Amniotic stem cell (primary cell): Measurements from ENCODE around the gene SLC4A8.
A peak's percentile ranks its signal among the peaks of the same experiment; 100 is the strongest.

ENCODE experiments used
- DNase-seq: peaks from one replicate; lab custom pipeline; 2025; lab: John Stamatoyannopoulos, UW

The SLC4A8 gene

GRCh38 chr12:51527966-51528365, 103.3 kb downstream of the SLC4A8 start:
- DNase-seq: no peak

GRCh38 chr12:51528852-51529650, 104.4 kb downstream of the SLC4A8 start:
- DNase-seq: no peak

- no peak for DNase-seq
Observed at GRCh38 chr12:51529651-51529970, 105.0 kb downstream of the SLC4A8 start.

- no peak for DNase-seq
Observed at GRCh38 chr12:51530208-51530607, 105.6 kb downstream of the SLC4A8 start.

- DNase-seq: no peak
Observed at GRCh38 chr12:51531284-51531977, 106.8 kb downstream of the SLC4A8 start.

- peak; percentile 56 for DNase-seq
Observed at GRCh38 chr12:51531978-51532497, 107.4 kb downstream of the SLC4A8 start.

- DNase-seq: no peak
Observed at GRCh38 chr12:51533799-51534198, 109.2 kb downstream of the SLC4A8 start.

- no peak for DNase-seq
Observed at GRCh38 chr12:51534216-51535074, 109.8 kb downstream of the SLC4A8 start.

- no peak for DNase-seq
Observed at GRCh38 chr12:51536159-51536558, 111.5 kb downstream of the SLC4A8 start.

GRCh38 chr12:51538149-51538548, 113.5 kb downstream of the SLC4A8 start:
- no peak for DNase-seq

- DNase-seq: no peak
Observed at GRCh38 chr12:51538599-51538998, 114.0 kb downstream of the SLC4A8 start.

- no peak for DNase-seq
Observed at GRCh38 chr12:51540996-51541395, 116.4 kb downstream of the SLC4A8 start.

GRCh38 chr12:51546097-51546496, 121.5 kb downstream of the SLC4A8 start:
- DNase-seq: no peak

GRCh38 chr12:51547606-51548005, 123.0 kb downstream of the SLC4A8 start:
- no peak for DNase-seq

GRCh38 chr12:51548241-51548640, 123.6 kb downstream of the SLC4A8 start:
- no peak for DNase-seq

GRCh38 chr12:51549637-51550036, 125.0 kb downstream of the SLC4A8 start:
- no peak for DNase-seq
